K562 (cell line): ENCODE measurements around the gene DHX29. TPM values are rescaled to one million over a fixed set of nuclear protein-coding genes. Genes with fewer than 3 reads are reported as not detected.

Experiments used
- ATAC-seq: fragments of 200-7000 bp; cut with Tn5 transposase; 3 replicates; pipeline ENCODE4 v1.9.1; 2020; ENCODE audit warnings: moderate library complexity
- BruUV-seq: library from RNA; stranded (reverse); fragments of 400-500 nt; replicated peaks from 2 replicates; lab custom pipeline; 2021; lab: Mats Ljungman, UMichigan
- CTCF ChIA-PET: fragments of 300-600 bp; formaldehyde crosslinking; extraction: SDS; loops from one replicate; lab custom pipeline; 2021; ENCODE audit warnings: low intra/inter-chr PET ratio; lab: Yijun Ruan, JAX
- POLR2A ChIA-PET: fragments of 300-600, 350-650 bp; sonication (Branson Sonifier 250); formaldehyde crosslinking; extraction: SDS; loops from one replicate; lab custom pipeline; 2021; ENCODE audit warnings: antibody characterized with exemption, inconsistent platforms; lab: Yijun Ruan, JAX
- DNase-seq, 4 experiments: peaks; one replicate each; pipeline versions ENCODE4 v3.0.0 to v3.0.0-alpha.2; 2011 to 2018; ENCODE audit warnings: low spot score in 3 of 4, mixed read lengths in 3 of 4; ENCODE audit errors: extremely low read depth in 1 of 4
- FAIRE-seq: peaks from 2 replicates; lab custom pipeline; 2011; peaks lifted over from hg19 to GRCh38; lab: Jason Lieb, UNC
- H2AFZ ChIP-seq: 2 replicates; pipeline ENCODE4 v1.6.0; 2011; ENCODE audit warnings: low read depth, low read length, control low read depth, inconsistent platforms
- H3K27ac ChIP-seq: fragments of 200-600 bp; 3 replicates; pipeline ENCODE4 v1.8.0; 2011; ENCODE audit warnings: low read depth, mild to moderate bottlenecking, control low read depth, inconsistent platforms, low read length, moderate library complexity, mixed read lengths; ENCODE audit errors: extremely low read depth
- H3K27me3 ChIP-seq, 2 experiments: fragments of 300-600 bp in 1 of 2; 2 replicates in 1 of 2; 3 replicates in 1 of 2; pipeline versions ENCODE4 v1.6.0 to v1.8.0; 2011; ENCODE audit warnings: inconsistent platforms in 2 of 2, low read length in 2 of 2, mild to moderate bottlenecking in 1 of 2, mixed read lengths in 1 of 2, moderate library complexity in 1 of 2; ENCODE audit not compliant: control insufficient read depth in 2 of 2, insufficient read depth in 2 of 2
- H3K36me3 ChIP-seq: fragments of 300-600 bp; 3 replicates; pipeline ENCODE4 v1.8.0; 2011; ENCODE audit warnings: mild to moderate bottlenecking, low read length, inconsistent platforms; ENCODE audit not compliant: control insufficient read depth, insufficient read depth
- H3K4me1 ChIP-seq, 2 experiments: fragments of 200-600 bp in 1 of 2; replicated peaks in 1 of 2; 2 replicates in 1 of 2; 3 replicates in 1 of 2; pipeline versions ENCODE4 v1.5.1 to v1.8.0; 2011; ENCODE audit warnings: inconsistent platforms in 2 of 2, low read length in 2 of 2, mild to moderate bottlenecking in 1 of 2, mixed read lengths in 1 of 2, moderate library complexity in 1 of 2; ENCODE audit not compliant: control insufficient read depth in 2 of 2, insufficient read depth in 2 of 2
- H3K4me2 ChIP-seq: 2 replicates; pipeline ENCODE4 v1.6.1; 2011; ENCODE audit warnings: low read length, control low read depth, inconsistent platforms, mixed read lengths; ENCODE audit not compliant: insufficient read depth
- H3K4me3 ChIP-seq: fragments of 200-600 bp; sonication (generic), shearing (Covaris generic); 2 replicates; pipeline ENCODE4 v1.5.1; 2016; ENCODE audit warnings: control low read depth, inconsistent platforms
- H3K79me2 ChIP-seq: fragments of 200-600 bp; 3 replicates; pipeline ENCODE4 v1.8.0; 2011; ENCODE audit warnings: low read length, inconsistent platforms; ENCODE audit not compliant: control insufficient read depth, insufficient read depth
- H3K9ac ChIP-seq, 2 experiments: 2 replicates each; pipeline versions ENCODE4 v1.6.0 to v1.6.1; 2011; ENCODE audit warnings: low read depth in 2 of 2, low read length in 2 of 2, control low read depth in 1 of 2, inconsistent platforms in 1 of 2, mild to moderate bottlenecking in 1 of 2, mixed read lengths in 1 of 2; ENCODE audit not compliant: insufficient read depth in 1 of 2
- H3K9me1 ChIP-seq: one replicate; pipeline ENCODE4 v1.6.0; 2011; ENCODE audit warnings: inconsistent platforms, mild to moderate bottlenecking, low read length, moderate library complexity; ENCODE audit not compliant: control insufficient read depth, insufficient read depth
- H3K9me3 ChIP-seq: replicated peaks from 2 replicates; pipeline ENCODE4 v1.5.1; 2011; ENCODE audit warnings: low read depth, low read length, inconsistent platforms; ENCODE audit not compliant: control insufficient read depth, insufficient read depth
- H4K20me1 ChIP-seq: replicated peaks from 2 replicates; pipeline ENCODE4 v1.6.1; 2011; ENCODE audit warnings: low read length, inconsistent platforms, mixed read lengths; ENCODE audit not compliant: control insufficient read depth, insufficient read depth
- CBFA2T2 ChIP-seq: fragments of 450-650 bp; conservative IDR thresholded peaks from 2 replicates; pipeline ENCODE4 v1.6.1; 2017; ENCODE audit warnings: mild to moderate bottlenecking
- CBFA2T3 ChIP-seq: fragments of 450-650 bp; IDR thresholded peaks from 2 replicates; pipeline ENCODE4 v1.6.1; 2017
- ELF2 ChIP-seq: fragments of 250-450 bp; sonication (Bioruptor Pico); IDR thresholded peaks from 2 replicates; pipeline ENCODE4 v1.5.0; 2021; ENCODE audit warnings: mild to moderate bottlenecking
- HDAC8 ChIP-seq: fragments of 450-650 bp; IDR thresholded peaks from 2 replicates; pipeline ENCODE4 v1.6.1; 2016; ENCODE audit warnings: mild to moderate bottlenecking, missing genetic modification characterization, moderate library complexity, missing compliant biosample characterization
- HMBOX1 ChIP-seq: sonication (generic); IDR thresholded peaks from 2 replicates; pipeline ENCODE4 v1.6.1; 2016
- ILK ChIP-seq: fragments of 450-650 bp; IDR thresholded peaks from 2 replicates; pipeline ENCODE4 v1.6.1; 2016; ENCODE audit warnings: missing genetic modification characterization, low read depth, mild to moderate bottlenecking, missing compliant biosample characterization, moderate library complexity, borderline replicate concordance
- IRF1 ChIP-seq: sonication (generic); formaldehyde crosslinking; IDR thresholded peaks from 2 replicates; pipeline ENCODE4 v1.8.0; 2022; ENCODE audit warnings: missing genetic modification reagents, mild to moderate bottlenecking, borderline replicate concordance
- KLF6 ChIP-seq: fragments of 250-450 bp; sonication (Bioruptor Pico); IDR thresholded peaks from 2 replicates; pipeline ENCODE4 v1.4.0; 2020; ENCODE audit warnings: mild to moderate bottlenecking, moderate library complexity, borderline replicate concordance
- MCM3 ChIP-seq: fragments of 450-650 bp; IDR thresholded peaks from 2 replicates; pipeline ENCODE4 v1.6.1; 2016
- NCOA1 ChIP-seq: fragments of 450-650 bp; IDR thresholded peaks from 2 replicates; pipeline ENCODE4 v1.6.1; 2016; ENCODE audit warnings: low read depth
- NEUROD1 ChIP-seq: fragments of 150-350 bp; IDR thresholded peaks from 2 replicates; pipeline ENCODE4 v1.6.1; 2014; ENCODE audit warnings: borderline replicate concordance, low read length, low read depth; ENCODE audit not compliant: partially characterized antibody
- NFIC ChIP-seq: fragments of 450-650 bp; IDR thresholded peaks from 2 replicates; pipeline ENCODE4 v1.6.1; 2017; ENCODE audit warnings: mild to moderate bottlenecking, inconsistent platforms
- NFYB ChIP-seq: IDR thresholded peaks from 2 replicates; pipeline ENCODE4 v1.6.1; 2011; ENCODE audit warnings: mild to moderate bottlenecking, moderate library complexity; ENCODE audit not compliant: insufficient read length; ENCODE audit errors: extremely low read depth
- POLR2A ChIP-seq: fragments of 450-650 bp; conservative IDR thresholded peaks from 2 replicates; pipeline ENCODE4 v1.6.1; 2016
- PTRF ChIP-seq: fragments of 450-650 bp; IDR thresholded peaks from 2 replicates; pipeline ENCODE4 v1.6.1; 2016; ENCODE audit warnings: mild to moderate bottlenecking, missing genetic modification characterization, missing compliant biosample characterization
- RAD21 ChIP-seq, 2 experiments: fragments of 250-450 bp in 1 of 2; fragments of 450-650 bp in 1 of 2; sonication (Bioruptor Pico) in 1 of 2; formaldehyde crosslinking in 1 of 2; IDR thresholded peaks in 1 of 2; conservative IDR thresholded peaks in 1 of 2; 2 replicates each; pipeline versions ENCODE4 v1.4.0 to v1.8.0; 2020 to 2022; ENCODE audit warnings: mild to moderate bottlenecking in 2 of 2, moderate library complexity in 1 of 2
- SREBF2 ChIP-seq: sonication (generic); formaldehyde crosslinking; IDR thresholded peaks from 2 replicates; pipeline ENCODE4 v1.4.0; 2020; ENCODE audit warnings: mild to moderate bottlenecking, missing genetic modification reagents
- SRSF3 ChIP-seq: fragments of 200-400 bp; formaldehyde crosslinking; IDR thresholded peaks from 2 replicates; pipeline ENCODE4 v1.6.1; 2016; ENCODE audit warnings: mild to moderate bottlenecking, low read length, moderate library complexity; ENCODE audit not compliant: insufficient read depth
- XRCC5 ChIP-seq: fragments of 200-400 bp; formaldehyde crosslinking; IDR thresholded peaks from 2 replicates; pipeline ENCODE4 v1.6.1; 2017; ENCODE audit warnings: low read depth, mild to moderate bottlenecking, low read length
- ZEB2 ChIP-seq: fragments of 450-650 bp; IDR thresholded peaks from 2 replicates; pipeline ENCODE4 v1.6.1; 2016
- ZFX ChIP-seq: sonication (generic); formaldehyde crosslinking; IDR thresholded peaks from 2 replicates; pipeline ENCODE4 v1.8.0; 2022; ENCODE audit warnings: mild to moderate bottlenecking, missing genetic modification reagents, moderate library complexity
- ZNF232 ChIP-seq: sonication (generic); formaldehyde crosslinking; IDR thresholded peaks from 2 replicates; pipeline ENCODE4 v1.8.0; 2022; ENCODE audit warnings: mild to moderate bottlenecking, missing genetic modification reagents
- ZNF584 ChIP-seq: fragments of 200-800 bp; sonication (Bioruptor generic); IDR thresholded peaks from 2 replicates; pipeline ENCODE4 v1.6.1; 2016; ENCODE audit warnings: low read depth, mild to moderate bottlenecking, missing genetic modification characterization, missing compliant biosample characterization
- WGBS: fragments of 100-300 bp; shearing (Covaris generic); methylation state at CpG from one replicate; pipeline ENCODE4 v1.1.6; 2016; ENCODE audit warnings: low coverage, mixed read lengths; ENCODE audit not compliant: insufficient coverage; ENCODE audit errors: missing lambda C conversion rate; 5-methylcytosine and 5-hydroxymethylcytosine counted together
- in situ Hi-C: fragments of 300-500 bp; cut with MboI; formaldehyde crosslinking; loops from 4 replicates; pipeline ENCODE4 v1.15.0; 2018; ENCODE audit warnings: inconsistent platforms, mixed read lengths
- intact Hi-C: fragments of 100-400 bp; cut with micrococcal nuclease; formaldehyde crosslinking; loops from 2 replicates; pipeline ENCODE4 v1.14.2; 2022
- polyA plus RNA-seq, 8 experiments: library from polyadenylated mRNA; depleted of rRNA in 4 of 8; stranded (reverse) in 5 of 8; unstranded in 3 of 8; fragments of >200 nt; fragmentation: Nextera tagmentation in 2 of 8; fragmentation: Illumina TruSeq in 1 of 8; extraction: Ambion mirVana in 2 of 8; extraction: Trizol in 1 of 8; gene quantifications; 2 replicates each; pipeline versions ENCODE4 v1.2.1 to v1.2.3, GENCODE V29; 2011 to 2014; ENCODE audit warnings: inconsistent platforms in 1 of 8, missing spikeins in 1 of 8
- total RNA-seq, 7 experiments: library from RNA; depleted of rRNA in 6 of 7; stranded (reverse); fragments of >200 nt in 6 of 7; fragmentation: Illumina TruSeq in 2 of 7; extraction: Trizol in 2 of 7; gene quantifications; 2 replicates each; pipeline versions ENCODE4 v1.2.1 to v1.2.3, GENCODE V29; 2011 to 2021; ENCODE audit warnings: low replicate concordance in 1 of 7
- TF ChIP-seq, protein P1 (sequence below): sonication (generic); formaldehyde crosslinking; IDR thresholded peaks from 2 replicates; pipeline ENCODE4 v1.8.0; 2022; ENCODE audit warnings: missing genetic modification reagents, mild to moderate bottlenecking, moderate library complexity, borderline replicate concordance

The DHX29 gene
- total and polyA plus RNA-seq, 9 of the 15 experiments (the other 6 are each of a cell fraction or from before 2014, with no cell fraction given), result 7.5 to 42.1 (median 25.0) TPM

- H3K9me3 ChIP-seq, result peaks cover 7% of the 10 kb centered on the region
- H3K4me1 ChIP-seq, result peaks cover 3 to 6% of the 10 kb centered on the region in 2 experiments; a peak in 2 of 5 replicates
- peak overlapping the region; percentile 56 for H3K27ac ChIP-seq
- peak overlapping the region; percentile 82 for H3K4me3 ChIP-seq
- in situ Hi-C loops, result no loop called here
- H3K9ac ChIP-seq, result peak overlapping the region in 1 of 2 experiments; percentile 100; a peak in 2 of 4 replicates
- CTCF ChIA-PET, result no interaction called here
- no peak overlapping the region; the same call in 1 of the 2 replicates for H2AFZ ChIP-seq
- H3K27me3 ChIP-seq, result no peaks in the 10 kb centered on the region
- intact Hi-C loops, result loop anchor here (10.0 kb wide), 1 partner anchor 130 kb away; the partner anchor contains the start of gene CDC20B
- no peaks in the 10 kb centered on the region for H4K20me1 ChIP-seq
- WGBS, result 17% methylated on average over 6 of the region's 6 CpGs
- peak overlapping the region; percentile 93 for H3K4me2 ChIP-seq
- FAIRE-seq (peak; percentile 69), DNase-seq (peak; percentile 24 to 71 (median 45)), ATAC-seq (peak; percentile 30)
- BruUV-seq, result no TSS peak
- peaks cover 96% of the 10 kb centered on the region for H3K79me2 ChIP-seq
- H3K36me3 ChIP-seq, result peaks cover 22% of the 10 kb centered on the region
- no peaks in the 10 kb centered on the region for H3K9me1 ChIP-seq
- POLR2A ChIA-PET, result no interaction called here
- TF ChIP-seq SRSF3 (no peak), MCM3 (no peak), ZFX (CRISPR knock-in tag) (no peak), ILK (tag) (no peak), HMBOX1 (peak; percentile 66; the same call in 1 of the 2 replicates), SREBF2 (CRISPR knock-in tag) (no peak), ZNF584 (CRISPR knock-in tag) (no peak), ELF2 (CRISPR knock-in tag) (no peak), NEUROD1 (no peak), NCOA1 (0 out of 2 replicates have a peak, but pooled peaks have one; percentile 17), CBFA2T3 (peak; percentile 89), ZNF232 (no peak), PTRF (tag) (no peak), CBFA2T2 (peak; percentile 71), IRF1 (CRISPR knock-in tag) (no peak), RAD21 (CRISPR knock-in tag; conservative IDR thresholded peaks at IDR 0.05 in 1 of 2, IDR thresholded peaks at IDR 0.05 in 1 of 2) (no peak), NFIC (peak; percentile 36), HDAC8 (no peak), NFYB (no peak), XRCC5 (no peak), POLR2A (no peak), KLF6 (CRISPR knock-in tag) (no peak), ZEB2 (no peak)
- TF ChIP-seq, protein P1, sequence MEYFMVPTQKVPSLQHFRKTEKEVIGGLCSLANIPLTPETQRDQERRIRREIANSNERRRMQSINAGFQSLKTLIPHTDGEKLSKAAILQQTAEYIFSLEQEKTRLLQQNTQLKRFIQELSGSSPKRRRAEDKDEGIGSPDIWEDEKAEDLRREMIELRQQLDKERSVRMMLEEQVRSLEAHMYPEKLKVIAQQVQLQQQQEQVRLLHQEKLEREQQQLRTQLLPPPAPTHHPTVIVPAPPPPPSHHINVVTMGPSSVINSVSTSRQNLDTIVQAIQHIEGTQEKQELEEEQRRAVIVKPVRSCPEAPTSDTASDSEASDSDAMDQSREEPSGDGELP, result peak; percentile 71; the same call in 1 of the 2 replicates
Measured at GRCh38 chr5:55304584-55304983, 2.9 kb downstream of the DHX29 start.
